Adrenal gland (tissue), 5 donors: Measurements from ENCODE around the gene ADGRG7.

ENCODE experiments used
- CTCF ChIP-seq, 6 experiments: fragments of 450-650 bp in 4 of 6; fragments of 200-600 bp in 2 of 6; sonication (generic) in 1 of 6; IDR thresholded peaks; 1 replicate in 5 of 6; 2 replicates in 1 of 6; pipeline versions ENCODE4 v1.5.1 to v1.8.0; 2016 to 2021; ENCODE audit warnings: antibody characterized with exemption in 6 of 6, mild to moderate bottlenecking in 2 of 6, moderate library complexity in 1 of 6
- POLR2A ChIP-seq, 2 donors: fragments of 450-650 bp; IDR thresholded peaks; one replicate each; pipeline ENCODE4 v1.6.1; 2017; ENCODE audit warnings: antibody characterized with exemption in 2 of 2, mild to moderate bottlenecking in 2 of 2, moderate library complexity in 1 of 2
- donor health status: DM: no; HTN: no; CAD: no.

GRCh38 chr3:100695696-100696095 lies 86.3 kb downstream of the ADGRG7 start:
- TF ChIP-seq CTCF (IDR thresholded peaks at IDR 0.05), result no peak
- no peak for TF ChIP-seq POLR2A (IDR thresholded peaks at IDR 0.05)
